DMS79 (cell line): ENCODE measurements around the gene TP53INP2.
A peak's percentile ranks its signal among the peaks of the same experiment; 100 is the strongest.
"Not testable (repeated sequence)": the region's sequence is repeated elsewhere in the genome, so short reads cannot be mapped to it uniquely, and the experiment has no call there.

Experiments used
- DNase-seq: peaks from one replicate; lab custom pipeline; 2025; lab: John Stamatoyannopoulos, UW

Gene TP53INP2

GRCh38 chr20:34704177-34705007 lies at the start of gene TP53INP2:
TSS of gene TP53INP2 (plus strand) at chr20:34704344. CDS start at chr20:34708740, 4,396 bp downstream.
- DNase-seq = peak; percentile 77

GRCh38 chr20:34658654-34659053 lies 45.5 kb upstream of the TP53INP2 start:
- DNase-seq = not testable (repeated sequence)

GRCh38 chr20:34661811-34662210 lies 42.3 kb upstream of the TP53INP2 start:
- not testable (repeated sequence) for DNase-seq

DNA sequence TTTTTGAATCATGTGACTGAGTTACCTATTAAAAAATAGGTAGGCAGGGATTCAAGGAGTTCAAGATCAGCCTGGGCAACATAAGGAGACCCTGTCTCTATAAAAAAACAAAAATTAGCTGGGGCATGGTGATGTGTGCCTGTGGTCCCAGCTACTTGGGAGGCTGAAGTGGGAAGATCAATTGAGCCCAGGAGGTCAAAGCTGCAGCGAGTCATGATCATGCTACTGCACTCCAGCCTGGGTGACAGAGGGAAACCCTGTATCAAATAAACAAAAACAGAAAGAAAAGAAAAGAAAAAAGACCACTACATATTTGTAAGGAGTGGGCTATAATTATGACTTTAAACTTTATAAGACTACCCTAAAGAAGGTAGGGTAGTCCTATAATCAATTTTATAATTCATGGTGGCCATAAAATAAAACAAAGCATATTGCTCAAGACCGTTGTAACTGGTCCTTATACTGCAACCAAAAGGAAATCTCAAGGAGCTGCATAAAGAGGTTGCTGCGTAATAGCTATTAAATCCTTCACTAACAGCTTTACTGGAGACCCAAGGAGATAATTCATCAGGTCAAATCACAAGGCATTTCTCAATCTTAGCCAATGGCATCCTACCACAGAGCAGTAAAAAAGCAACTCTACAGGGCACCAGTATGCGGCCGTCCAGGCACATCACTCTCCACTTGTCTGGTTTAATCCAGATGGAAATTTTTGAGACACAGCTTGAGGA lies 40.8 kb upstream of the TP53INP2 start:
- no peak for DNase-seq

- not testable (repeated sequence) for DNase-seq
Observed at GRCh38 chr20:34664751-34665150, 39.4 kb upstream of the TP53INP2 start.

GRCh38 chr20:34669094-34669493 lies 35.0 kb upstream of the TP53INP2 start:
- DNase-seq = no peak

DNA sequence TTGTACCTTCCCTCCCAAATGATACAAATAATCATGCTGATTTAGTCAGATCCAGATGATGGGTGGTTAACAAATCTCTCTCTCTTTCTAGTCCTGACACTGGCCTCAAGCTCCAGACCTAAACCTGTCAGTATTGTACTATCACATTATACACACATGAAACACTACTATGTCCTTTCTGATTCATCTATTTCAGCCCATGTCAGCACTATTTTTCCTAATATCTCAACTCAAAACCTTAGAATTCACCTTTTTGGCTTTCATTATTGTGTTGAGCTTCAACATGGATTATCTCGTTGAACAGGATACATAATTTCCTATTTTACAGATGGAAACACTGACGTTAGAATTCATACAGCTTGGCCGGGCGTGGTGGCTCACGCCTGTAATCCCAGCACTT lies 30.7 kb upstream of the TP53INP2 start:
- no peak for DNase-seq

GRCh38 chr20:34675561-34675960 lies 28.6 kb upstream of the TP53INP2 start:
- DNase-seq = no peak

DNA sequence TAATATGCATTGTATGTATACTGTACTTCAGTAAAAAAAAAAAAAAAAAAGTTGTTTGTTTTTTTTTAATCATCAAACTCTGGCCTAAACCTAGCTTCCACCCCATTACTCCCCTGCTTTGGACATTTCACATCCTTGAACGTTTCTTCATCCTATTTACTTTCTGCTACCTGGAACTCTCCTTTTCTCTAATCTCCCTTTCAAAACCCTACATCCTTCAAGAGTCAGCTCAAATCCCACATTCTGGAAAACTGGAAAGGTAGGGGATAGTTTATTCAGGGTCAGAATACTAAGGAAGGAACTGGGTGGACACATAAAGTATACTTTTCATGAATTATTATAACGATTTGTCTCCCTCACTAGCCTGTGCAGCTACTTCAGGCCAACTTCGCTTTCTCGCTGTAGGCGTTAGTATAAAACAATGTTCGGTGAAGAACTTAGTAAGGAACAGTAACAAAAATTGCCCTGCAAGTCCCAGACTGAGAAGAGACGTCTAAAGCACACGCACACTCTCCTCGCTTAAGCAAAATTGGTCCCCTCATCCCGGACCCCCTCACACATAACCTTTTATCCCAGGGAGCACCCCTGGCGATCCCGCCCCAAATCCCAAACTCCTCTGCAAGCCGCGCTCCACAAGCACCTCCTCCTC lies 28.0 kb upstream of the TP53INP2 start:
- no peak for DNase-seq

DNA sequence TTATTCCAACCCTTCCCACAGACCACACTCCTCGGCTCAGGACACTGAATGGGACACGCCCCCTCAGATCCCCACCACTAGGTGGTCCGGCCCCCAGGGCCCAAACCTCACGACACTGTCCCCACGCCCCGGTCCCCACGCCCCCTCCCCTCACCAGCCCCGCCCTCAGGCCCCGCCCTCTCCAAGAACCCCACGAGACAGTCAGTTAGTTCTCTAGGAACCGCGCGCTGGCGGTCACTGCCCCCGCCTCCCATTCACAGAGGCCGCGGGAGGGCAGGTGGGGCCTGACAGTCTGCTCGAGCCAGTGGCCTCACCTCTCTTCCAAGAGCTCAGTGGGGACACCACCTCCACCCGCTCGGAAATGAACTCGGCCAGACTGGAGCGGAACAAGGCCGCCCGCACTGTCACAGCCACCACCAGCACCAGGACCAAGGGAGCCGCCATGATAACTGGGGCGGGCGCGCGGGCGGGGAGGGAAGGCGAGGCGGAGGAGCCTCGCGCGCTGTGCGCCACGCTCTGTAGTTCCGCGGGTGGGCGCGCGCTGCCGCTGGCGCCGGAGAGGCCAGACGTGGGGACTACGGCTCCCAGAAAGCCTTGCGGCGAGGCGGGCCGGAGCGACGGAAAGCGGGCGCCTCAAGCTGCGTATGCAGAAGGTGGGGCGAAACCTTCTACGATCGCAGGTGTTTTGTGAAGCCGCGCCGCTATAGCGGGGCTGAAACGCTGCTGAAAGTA lies 27.3 kb upstream of the TP53INP2 start, which contains the start of gene PIGU:
Gene PIGU, minus strand, starts transcription at position 451 of the 732 bp plus-strand sequence. Its CDS starts 7 bp downstream, at position 444.
- DNase-seq = peak; percentile 84

- no peak for DNase-seq
Observed at GRCh38 chr20:34680586-34681175, 23.5 kb upstream of the TP53INP2 start.

DNA sequence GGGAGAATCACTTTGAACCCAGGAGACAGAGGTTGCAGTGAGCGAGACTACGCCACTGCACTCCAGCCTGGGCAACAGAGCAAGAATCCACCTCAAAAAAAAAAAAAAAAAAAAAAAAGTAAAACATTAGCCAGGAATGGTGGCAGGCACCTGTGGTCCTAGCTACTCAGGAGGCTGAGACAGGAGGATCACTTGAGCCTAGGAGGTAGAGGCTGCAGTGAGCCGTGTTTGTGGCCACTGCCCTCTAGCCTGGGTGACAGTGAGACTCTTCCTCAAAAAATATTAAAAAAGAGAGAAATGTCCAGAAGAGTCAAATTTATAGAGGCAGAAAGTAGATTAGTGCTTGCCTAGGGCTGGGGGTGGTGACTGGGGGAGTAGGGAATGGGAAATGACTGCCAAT lies 20.5 kb upstream of the TP53INP2 start:
- no peak for DNase-seq

- DNase-seq = no peak
Observed at GRCh38 chr20:34689486-34689885, 14.7 kb upstream of the TP53INP2 start.

DNA sequence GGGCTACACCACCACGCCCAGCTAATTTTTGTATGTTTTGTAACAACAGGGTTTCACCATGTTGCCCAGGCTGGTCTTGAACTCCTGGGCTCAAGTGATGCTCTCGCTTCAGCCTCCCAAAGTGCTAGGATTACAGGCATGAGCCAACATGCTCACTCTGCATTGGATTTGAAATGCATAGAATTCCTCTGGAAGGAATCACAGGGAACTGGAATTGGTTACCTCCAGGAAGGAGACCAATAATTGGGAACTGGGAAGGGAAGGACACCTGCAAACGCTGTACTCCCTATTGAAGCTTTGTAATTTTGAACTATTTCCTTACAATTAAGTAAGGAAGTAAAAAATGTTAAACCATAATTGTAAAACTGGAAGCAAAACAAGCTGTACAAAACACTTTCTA lies 12.3 kb upstream of the TP53INP2 start:
- DNase-seq = no peak

- DNase-seq = no peak
Observed at GRCh38 chr20:34693414-34693813, 10.7 kb upstream of the TP53INP2 start.

DNA sequence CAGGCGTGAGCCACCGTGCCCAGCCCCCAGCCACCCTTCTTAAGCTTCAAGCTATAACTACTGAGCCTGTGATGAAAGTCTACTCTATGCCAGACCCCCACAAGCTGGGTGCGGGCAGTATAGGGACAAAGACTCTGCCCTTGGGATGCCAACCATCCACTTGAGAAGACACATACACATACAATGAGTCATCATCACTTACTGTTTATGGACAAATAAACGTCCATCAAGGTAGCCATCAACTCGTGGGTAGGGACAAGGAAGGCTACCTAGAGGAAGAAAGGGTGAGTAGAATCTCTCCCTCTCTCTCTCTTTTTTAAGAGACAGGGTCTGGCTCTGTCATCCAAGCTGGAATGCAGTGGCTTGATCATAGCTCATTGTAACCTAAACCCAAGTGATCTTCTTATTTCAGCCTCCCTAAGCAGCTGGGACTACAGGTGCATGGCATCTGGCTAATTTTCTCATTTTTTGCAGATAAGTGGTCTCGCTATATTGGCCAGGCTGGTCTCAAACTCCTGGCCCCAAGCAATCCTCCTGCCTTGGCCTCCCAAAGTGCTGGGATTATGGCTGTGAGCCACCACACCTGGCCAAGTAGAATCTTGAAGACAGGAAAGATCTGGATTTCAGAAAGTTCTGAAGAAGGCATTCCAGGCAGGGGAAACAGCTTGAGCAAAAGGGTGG lies 2.6 kb upstream of the TP53INP2 start:
- DNase-seq = no peak

- DNase-seq = no peak
Observed at GRCh38 chr20:34703061-34703423, 1.1 kb upstream of the TP53INP2 start.

GRCh38 chr20:34703424-34704176 lies 544 bp upstream of the TP53INP2 start:
- DNase-seq = no peak

- DNase-seq = peak; percentile 32
Observed at GRCh38 chr20:34705008-34705396, 858 bp downstream of the TP53INP2 start.
